DOHH2 (cell line): Measurements from ENCODE around the gene CNKSR1.

ENCODE experiments used
- H3F3A ChIP-seq: fragments of 200-600 bp; sonication (generic), shearing (Covaris generic); 2 replicates; pipeline ENCODE4 v1.6.0; 2016; ENCODE audit warnings: antibody characterized with exemption, mild to moderate bottlenecking; ENCODE audit not compliant: control insufficient read depth, insufficient read depth
- H3K27ac ChIP-seq: fragments of 200-600 bp; sonication (generic); 2 replicates; pipeline ENCODE4 v1.5.1; 2014; ENCODE audit warnings: low read depth, mild to moderate bottlenecking, low read length, moderate library complexity
- H3K27me3 ChIP-seq: fragments of 200-600 bp; sonication (generic); 2 replicates; pipeline ENCODE4 v1.6.1; 2014; ENCODE audit warnings: mild to moderate bottlenecking, low read length, mixed read lengths; ENCODE audit not compliant: control insufficient read depth
- H3K36me3 ChIP-seq: fragments of 200-600 bp; sonication (generic); 2 replicates; pipeline ENCODE4 v1.6.1; 2014; ENCODE audit warnings: mild to moderate bottlenecking, low read length, moderate library complexity, mixed read lengths; ENCODE audit not compliant: control insufficient read depth
- H3K4me1 ChIP-seq: fragments of 200-600 bp; sonication (generic); 2 replicates; pipeline ENCODE4 v1.6.1; 2014; ENCODE audit warnings: mild to moderate bottlenecking, low read length, mixed read lengths; ENCODE audit not compliant: control insufficient read depth
- H3K4me2 ChIP-seq: fragments of 200-600 bp; sonication (generic); 2 replicates; pipeline ENCODE4 v1.6.0; 2014; ENCODE audit warnings: mild to moderate bottlenecking, low read length, moderate library complexity
- H3K4me3 ChIP-seq: fragments of 200-600 bp; sonication (generic); 2 replicates; pipeline ENCODE4 v1.5.1; 2014; ENCODE audit warnings: mild to moderate bottlenecking, low read length, mixed read lengths
- H3K79me2 ChIP-seq: fragments of 200-600 bp; sonication (generic); 2 replicates; pipeline ENCODE4 v1.6.1; 2014; ENCODE audit warnings: mild to moderate bottlenecking, low read length, mixed read lengths; ENCODE audit not compliant: control insufficient read depth
- H3K9me2 ChIP-seq: fragments of 200-600 bp; sonication (generic); replicated peaks from 2 replicates; pipeline ENCODE4 v1.6.1; 2014; ENCODE audit warnings: mild to moderate bottlenecking, low read length, mixed read lengths; ENCODE audit not compliant: control insufficient read depth
- H3K9me3 ChIP-seq: fragments of 200-600 bp; sonication (generic); 2 replicates; pipeline ENCODE4 v1.6.1; 2014; ENCODE audit warnings: antibody characterized with exemption, low read length, mixed read lengths; ENCODE audit not compliant: control insufficient read depth, insufficient read depth
- H4K20me1 ChIP-seq: fragments of 200-600 bp; sonication (generic); 2 replicates; pipeline ENCODE4 v1.6.0; 2014; ENCODE audit warnings: low read depth, mild to moderate bottlenecking, antibody characterized with exemption, low read length, moderate library complexity; ENCODE audit not compliant: control insufficient read depth, insufficient read depth
- CTCF ChIP-seq: fragments of 200-600 bp; sonication (generic); IDR thresholded peaks from one replicate; pipeline ENCODE4 v1.5.1; 2014; ENCODE audit warnings: antibody characterized with exemption, mild to moderate bottlenecking, low read depth, low read length; ENCODE audit not compliant: poor library complexity, severe bottlenecking
- EZH2phosphoT487 ChIP-seq: fragments of 200-600 bp; sonication (generic); IDR thresholded peaks from 2 replicates; pipeline ENCODE4 v1.6.1; 2017; ENCODE audit warnings: borderline replicate concordance, mild to moderate bottlenecking, antibody characterized with exemption, low read length, moderate library complexity, mixed read lengths

CNKSR1 gene

GRCh38 chr1:26190373-26190987, 13.2 kb downstream of the CNKSR1 start, which contains the start of gene CATSPER4:
Gene CATSPER4 (plus strand): TSS chr1:26190602. CDS start chr1:26190628, 26 bp downstream.
- no peak within 1 kb of the TSS for H3K4me2 ChIP-seq
- TF ChIP-seq EZH2phosphoT487: no peak
- TF ChIP-seq CTCF: peak; percentile 35

GRCh38 chr1:26191739-26192138, 14.4 kb downstream of the CNKSR1 start:
- no peaks in the 10 kb centered on the region for H3K4me1 ChIP-seq
- no peaks in the 10 kb centered on the region for H3K79me2 ChIP-seq
- H3K4me3 ChIP-seq: no peak overlapping the region
- H3K27ac ChIP-seq: no peak overlapping the region
- peaks cover 6% of the 10 kb centered on the region; the same call in 1 of the 2 replicates for H3K27me3 ChIP-seq
- no peaks in the 10 kb centered on the region for H3K9me3 ChIP-seq
- TF ChIP-seq CTCF (no peak), EZH2phosphoT487 (no peak)
- H3K36me3 ChIP-seq: no peaks in the 10 kb centered on the region
- no peaks in the 10 kb centered on the region for H3K9me2 ChIP-seq
- H3K4me2 ChIP-seq: no peak overlapping the region
- H4K20me1 ChIP-seq: no peaks in the 10 kb centered on the region
- no peaks in the 10 kb centered on the region for H3F3A ChIP-seq

More at GRCh38 chr1:26190373-26190987, 13.2 kb downstream of the CNKSR1 start, which contains the start of gene CATSPER4:
- H3K27me3 ChIP-seq: peaks cover 6% of the 10 kb centered on the region; the same call in 1 of the 2 replicates
- H3K27ac ChIP-seq: no peak within 1 kb of the TSS
- no peak within 1 kb of the TSS for H3K4me3 ChIP-seq
- H3K36me3 ChIP-seq: no peaks in the 10 kb centered on the region
- H3K79me2 ChIP-seq: no peaks in the 10 kb centered on the region
- no peaks in the 10 kb centered on the region for H3K9me2 ChIP-seq
- H3F3A ChIP-seq: no peaks in the 10 kb centered on the region
- no peaks in the 10 kb centered on the region for H4K20me1 ChIP-seq
- no peaks in the 10 kb centered on the region for H3K4me1 ChIP-seq
- H3K9me3 ChIP-seq: no peaks in the 10 kb centered on the region

- Histone ChIP-seq H3K79me2 (no peaks in the 10 kb centered on the region), H3K36me3 (no peaks in the 10 kb centered on the region), H3K4me1 (no peaks in the 10 kb centered on the region; the same call in 1 of the 2 replicates), H3K9me3 (no peaks in the 10 kb centered on the region), H3K9me2 (no peaks in the 10 kb centered on the region), H3K4me2 (no peak overlapping the region), H3K27me3 (peaks cover 17% of the 10 kb centered on the region), H4K20me1 (no peaks in the 10 kb centered on the region), H3K4me3 (no peak overlapping the region), H3F3A (no peaks in the 10 kb centered on the region), H3K27ac (no peak overlapping the region)
- no peak for TF ChIP-seq CTCF
- no peak for TF ChIP-seq EZH2phosphoT487
Measured at GRCh38 chr1:26195805-26196204, 18.5 kb downstream of the CNKSR1 start.
